K562 (cell line): ENCODE measurements around the gene JADE3. TPM values are rescaled to one million over a fixed set of nuclear protein-coding genes. Genes with fewer than 3 reads are reported as not detected.

Source experiments
- CBX3 ChIP-seq, 2 experiments: IDR thresholded peaks; 1 replicate in 1 of 2; 2 replicates in 1 of 2; pipeline ENCODE4 v1.6.1; 2012; ENCODE audit warnings: inconsistent platforms in 2 of 2, low read length in 2 of 2, borderline replicate concordance in 1 of 2, control low read depth in 1 of 2
- PHF8 ChIP-seq: fragments of 200-600 bp; sonication (generic); IDR thresholded peaks from 2 replicates; pipeline ENCODE4 v1.6.1; 2012; ENCODE audit warnings: mixed run types, mild to moderate bottlenecking, inconsistent platforms, low read length, moderate library complexity, borderline replicate concordance
- polyA plus RNA-seq, 8 experiments: library from polyadenylated mRNA; depleted of rRNA in 4 of 8; stranded (reverse) in 5 of 8; unstranded in 3 of 8; fragments of >200 nt; fragmentation: Nextera tagmentation in 2 of 8; fragmentation: Illumina TruSeq in 1 of 8; extraction: Ambion mirVana in 2 of 8; extraction: Trizol in 1 of 8; gene quantifications; 2 replicates each; pipeline versions ENCODE4 v1.2.1 to v1.2.3, GENCODE V29; 2011 to 2014; ENCODE audit warnings: inconsistent platforms in 1 of 8, missing spikeins in 1 of 8
- total RNA-seq, 7 experiments: library from RNA; depleted of rRNA in 6 of 7; stranded (reverse); fragments of >200 nt in 6 of 7; fragmentation: Illumina TruSeq in 2 of 7; extraction: Trizol in 2 of 7; gene quantifications; 2 replicates each; pipeline versions ENCODE4 v1.2.1 to v1.2.3, GENCODE V29; 2011 to 2021; ENCODE audit warnings: low replicate concordance in 1 of 7
- TF ChIP-seq, protein P1 (sequence below): fragments of 200-600 bp; sonication (generic); IDR thresholded peaks from one replicate; pipeline ENCODE4 v1.6.1; 2012; ENCODE audit warnings: mild to moderate bottlenecking, low read depth, low read length, inconsistent platforms

JADE3 gene
- total and polyA plus RNA-seq, 9 of the 15 experiments (the other 6 are each of a cell fraction or from before 2014, with no cell fraction given) = 2.6 to 10.0 (median 7.0) TPM

DNA sequence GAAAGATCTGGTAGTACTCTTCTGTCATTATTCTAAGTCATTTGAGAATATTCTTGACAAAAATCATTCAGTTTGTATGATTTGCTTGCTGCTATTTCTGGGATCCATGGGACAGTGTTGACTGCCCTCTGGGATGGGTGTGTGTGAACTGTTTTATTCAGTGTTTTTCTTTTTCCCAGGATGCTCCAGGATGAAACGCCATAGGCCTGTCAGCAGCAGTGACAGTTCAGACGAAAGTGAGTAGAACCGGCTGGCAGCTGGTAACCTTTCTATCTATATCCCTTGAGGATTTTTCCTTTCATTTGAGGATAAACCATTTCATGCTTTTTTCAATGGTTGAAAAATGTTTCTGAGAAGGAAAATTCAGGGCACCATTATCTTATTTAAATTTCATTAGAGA lies 72.5 kb downstream of the JADE3 start (continued):
- TF ChIP-seq, protein P1, sequence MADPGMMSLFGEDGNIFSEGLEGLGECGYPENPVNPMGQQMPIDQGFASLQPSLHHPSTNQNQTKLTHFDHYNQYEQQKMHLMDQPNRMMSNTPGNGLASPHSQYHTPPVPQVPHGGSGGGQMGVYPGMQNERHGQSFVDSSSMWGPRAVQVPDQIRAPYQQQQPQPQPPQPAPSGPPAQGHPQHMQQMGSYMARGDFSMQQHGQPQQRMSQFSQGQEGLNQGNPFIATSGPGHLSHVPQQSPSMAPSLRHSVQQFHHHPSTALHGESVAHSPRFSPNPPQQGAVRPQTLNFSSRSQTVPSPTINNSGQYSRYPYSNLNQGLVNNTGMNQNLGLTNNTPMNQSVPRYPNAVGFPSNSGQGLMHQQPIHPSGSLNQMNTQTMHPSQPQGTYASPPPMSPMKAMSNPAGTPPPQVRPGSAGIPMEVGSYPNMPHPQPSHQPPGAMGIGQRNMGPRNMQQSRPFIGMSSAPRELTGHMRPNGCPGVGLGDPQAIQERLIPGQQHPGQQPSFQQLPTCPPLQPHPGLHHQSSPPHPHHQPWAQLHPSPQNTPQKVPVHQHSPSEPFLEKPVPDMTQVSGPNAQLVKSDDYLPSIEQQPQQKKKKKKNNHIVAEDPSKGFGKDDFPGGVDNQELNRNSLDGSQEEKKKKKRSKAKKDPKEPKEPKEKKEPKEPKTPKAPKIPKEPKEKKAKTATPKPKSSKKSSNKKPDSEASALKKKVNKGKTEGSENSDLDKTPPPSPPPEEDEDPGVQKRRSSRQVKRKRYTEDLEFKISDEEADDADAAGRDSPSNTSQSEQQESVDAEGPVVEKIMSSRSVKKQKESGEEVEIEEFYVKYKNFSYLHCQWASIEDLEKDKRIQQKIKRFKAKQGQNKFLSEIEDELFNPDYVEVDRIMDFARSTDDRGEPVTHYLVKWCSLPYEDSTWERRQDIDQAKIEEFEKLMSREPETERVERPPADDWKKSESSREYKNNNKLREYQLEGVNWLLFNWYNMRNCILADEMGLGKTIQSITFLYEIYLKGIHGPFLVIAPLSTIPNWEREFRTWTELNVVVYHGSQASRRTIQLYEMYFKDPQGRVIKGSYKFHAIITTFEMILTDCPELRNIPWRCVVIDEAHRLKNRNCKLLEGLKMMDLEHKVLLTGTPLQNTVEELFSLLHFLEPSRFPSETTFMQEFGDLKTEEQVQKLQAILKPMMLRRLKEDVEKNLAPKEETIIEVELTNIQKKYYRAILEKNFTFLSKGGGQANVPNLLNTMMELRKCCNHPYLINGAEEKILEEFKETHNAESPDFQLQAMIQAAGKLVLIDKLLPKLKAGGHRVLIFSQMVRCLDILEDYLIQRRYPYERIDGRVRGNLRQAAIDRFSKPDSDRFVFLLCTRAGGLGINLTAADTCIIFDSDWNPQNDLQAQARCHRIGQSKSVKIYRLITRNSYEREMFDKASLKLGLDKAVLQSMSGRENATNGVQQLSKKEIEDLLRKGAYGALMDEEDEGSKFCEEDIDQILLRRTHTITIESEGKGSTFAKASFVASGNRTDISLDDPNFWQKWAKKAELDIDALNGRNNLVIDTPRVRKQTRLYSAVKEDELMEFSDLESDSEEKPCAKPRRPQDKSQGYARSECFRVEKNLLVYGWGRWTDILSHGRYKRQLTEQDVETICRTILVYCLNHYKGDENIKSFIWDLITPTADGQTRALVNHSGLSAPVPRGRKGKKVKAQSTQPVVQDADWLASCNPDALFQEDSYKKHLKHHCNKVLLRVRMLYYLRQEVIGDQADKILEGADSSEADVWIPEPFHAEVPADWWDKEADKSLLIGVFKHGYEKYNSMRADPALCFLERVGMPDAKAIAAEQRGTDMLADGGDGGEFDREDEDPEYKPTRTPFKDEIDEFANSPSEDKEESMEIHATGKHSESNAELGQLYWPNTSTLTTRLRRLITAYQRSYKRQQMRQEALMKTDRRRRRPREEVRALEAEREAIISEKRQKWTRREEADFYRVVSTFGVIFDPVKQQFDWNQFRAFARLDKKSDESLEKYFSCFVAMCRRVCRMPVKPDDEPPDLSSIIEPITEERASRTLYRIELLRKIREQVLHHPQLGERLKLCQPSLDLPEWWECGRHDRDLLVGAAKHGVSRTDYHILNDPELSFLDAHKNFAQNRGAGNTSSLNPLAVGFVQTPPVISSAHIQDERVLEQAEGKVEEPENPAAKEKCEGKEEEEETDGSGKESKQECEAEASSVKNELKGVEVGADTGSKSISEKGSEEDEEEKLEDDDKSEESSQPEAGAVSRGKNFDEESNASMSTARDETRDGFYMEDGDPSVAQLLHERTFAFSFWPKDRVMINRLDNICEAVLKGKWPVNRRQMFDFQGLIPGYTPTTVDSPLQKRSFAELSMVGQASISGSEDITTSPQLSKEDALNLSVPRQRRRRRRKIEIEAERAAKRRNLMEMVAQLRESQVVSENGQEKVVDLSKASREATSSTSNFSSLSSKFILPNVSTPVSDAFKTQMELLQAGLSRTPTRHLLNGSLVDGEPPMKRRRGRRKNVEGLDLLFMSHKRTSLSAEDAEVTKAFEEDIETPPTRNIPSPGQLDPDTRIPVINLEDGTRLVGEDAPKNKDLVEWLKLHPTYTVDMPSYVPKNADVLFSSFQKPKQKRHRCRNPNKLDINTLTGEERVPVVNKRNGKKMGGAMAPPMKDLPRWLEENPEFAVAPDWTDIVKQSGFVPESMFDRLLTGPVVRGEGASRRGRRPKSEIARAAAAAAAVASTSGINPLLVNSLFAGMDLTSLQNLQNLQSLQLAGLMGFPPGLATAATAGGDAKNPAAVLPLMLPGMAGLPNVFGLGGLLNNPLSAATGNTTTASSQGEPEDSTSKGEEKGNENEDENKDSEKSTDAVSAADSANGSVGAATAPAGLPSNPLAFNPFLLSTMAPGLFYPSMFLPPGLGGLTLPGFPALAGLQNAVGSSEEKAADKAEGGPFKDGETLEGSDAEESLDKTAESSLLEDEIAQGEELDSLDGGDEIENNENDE = no peak
- TF ChIP-seq PHF8 (no peak), CBX3 (IDR thresholded peaks at IDR 0.05; ENCODE audit: borderline replicate concordance in 1 of 2, low read length in 2 of 2) (no peak)
